Endothelial cell of umbilical vein (primary cell): Measurements from ENCODE around the gene SMIM41. TPM values are rescaled to one million over a fixed set of nuclear protein-coding genes. Genes with fewer than 3 reads are reported as not detected.

ENCODE experiments used
- Bru-seq: library from RNA; stranded (reverse); fragments of 400-500 nt; gene quantifications from one replicate; lab custom pipeline; 2021; lab: Mats Ljungman, UMichigan
- BruChase-seq, 2 experiments: library from RNA; stranded (reverse); fragments of 400-500 nt; gene quantifications; one replicate each; lab custom pipeline; 2021; lab: Mats Ljungman, UMichigan
- BruUV-seq: library from RNA; stranded (reverse); fragments of 400-500 nt; replicated peaks from 2 replicates; lab custom pipeline; 2021; lab: Mats Ljungman, UMichigan
- CTCF ChIA-PET: fragments of 300-600, 350-600 bp; sonication (Branson Sonifier 250); formaldehyde crosslinking; loops from one replicate; lab custom pipeline; 2021; ENCODE audit warnings: antibody characterized with exemption, inconsistent platforms; lab: Charles Lee
- POLR2A ChIA-PET: fragments of 300-600, 350-600 bp; sonication (Branson Sonifier 250); formaldehyde crosslinking; loops from one replicate; lab custom pipeline; 2021; ENCODE audit warnings: antibody characterized with exemption, inconsistent platforms; lab: Charles Lee
- DNase-seq: peaks from one replicate; pipeline ENCODE4 v3.0.0-alpha.2; 2011; ENCODE audit warnings: low read depth, low spot score
- FAIRE-seq: peaks from 2 replicates; lab custom pipeline; 2011; peaks lifted over from hg19 to GRCh38; lab: Jason Lieb, UNC
- H2AFZ ChIP-seq: 2 replicates; pipeline ENCODE4 v1.6.0; 2012; ENCODE audit warnings: low read depth, low read length, control low read depth, inconsistent platforms
- H3K27ac ChIP-seq: 2 replicates; pipeline ENCODE4 v1.5.1; 2011; ENCODE audit warnings: low read depth, mild to moderate bottlenecking, control low read depth, low read length, moderate library complexity; ENCODE audit not compliant: insufficient read depth
- H3K27me3 ChIP-seq, 2 experiments: 2 replicates each; pipeline versions ENCODE4 v1.6.0 to v1.6.1; 2011; ENCODE audit warnings: low read length in 2 of 2, mixed read lengths in 1 of 2; ENCODE audit not compliant: control insufficient read depth in 2 of 2, insufficient read depth in 2 of 2
- H3K36me3 ChIP-seq, 2 experiments: 2 replicates in 1 of 2; 3 replicates in 1 of 2; pipeline ENCODE4 v1.5.1; 2011; ENCODE audit warnings: low read length in 2 of 2, mild to moderate bottlenecking in 1 of 2, moderate library complexity in 1 of 2; ENCODE audit not compliant: control insufficient read depth in 2 of 2, insufficient read depth in 2 of 2; ENCODE audit errors: extremely low read depth in 1 of 2
- H3K4me1 ChIP-seq: 3 replicates; pipeline ENCODE4 v1.5.1; 2011; ENCODE audit warnings: mild to moderate bottlenecking, low read length; ENCODE audit not compliant: control insufficient read depth, insufficient read depth; ENCODE audit errors: extremely low read depth
- H3K4me2 ChIP-seq: 2 replicates; pipeline ENCODE4 v1.6.1; 2011; ENCODE audit warnings: low read length, control low read depth, mixed read lengths; ENCODE audit not compliant: insufficient read depth
- H3K4me3 ChIP-seq, 3 experiments: fragments of 200-600 bp in 1 of 3; sonication (generic), shearing (Covaris generic) in 1 of 3; replicated peaks in 1 of 3; 2 replicates each; pipeline ENCODE4 v1.5.1; 2011 to 2016; ENCODE audit warnings: control low read depth in 3 of 3, low read length in 3 of 3, mild to moderate bottlenecking in 2 of 3, inconsistent platforms in 1 of 3, low read depth in 1 of 3, moderate library complexity in 1 of 3; ENCODE audit not compliant: insufficient read depth in 1 of 3
- H3K79me2 ChIP-seq: 2 replicates; pipeline ENCODE4 v1.6.0; 2012; ENCODE audit warnings: low read length, inconsistent platforms; ENCODE audit not compliant: control insufficient read depth, insufficient read depth
- H3K9ac ChIP-seq: replicated peaks from 2 replicates; pipeline ENCODE3; 2011; ENCODE audit warnings: low read length, control low read depth; ENCODE audit not compliant: insufficient read depth; ENCODE audit errors: extremely low read depth
- H3K9me1 ChIP-seq: replicated peaks from 3 replicates; pipeline ENCODE4 v1.6.0; 2011; ENCODE audit warnings: mild to moderate bottlenecking, low read length; ENCODE audit not compliant: control insufficient read depth, insufficient read depth; ENCODE audit errors: extremely low read depth
- H3K9me3 ChIP-seq: replicated peaks from 2 replicates; pipeline ENCODE4 v1.5.1; 2012; ENCODE audit warnings: low read length, inconsistent platforms; ENCODE audit not compliant: control insufficient read depth, insufficient read depth
- H4K20me1 ChIP-seq: replicated peaks from 2 replicates; pipeline ENCODE3; 2011; ENCODE audit warnings: mild to moderate bottlenecking, low read length; ENCODE audit not compliant: control insufficient read depth, insufficient read depth; ENCODE audit errors: extremely low read depth
- EZH2 ChIP-seq: IDR thresholded peaks from 2 replicates; pipeline ENCODE4 v1.6.1; 2012; ENCODE audit warnings: borderline replicate concordance, low read depth, mild to moderate bottlenecking, moderate library complexity, low read length, inconsistent platforms; ENCODE audit not compliant: severe bottlenecking
- FOS ChIP-seq: IDR thresholded peaks from 2 replicates; pipeline ENCODE4 v1.6.1; 2011; ENCODE audit warnings: mild to moderate bottlenecking, low read length, moderate library complexity, borderline replicate concordance; ENCODE audit not compliant: insufficient read depth
- GATA2 ChIP-seq: IDR thresholded peaks from 2 replicates; pipeline ENCODE4 v1.7.0; 2011; ENCODE audit warnings: low read depth, mild to moderate bottlenecking, moderate library complexity, mixed read lengths, low read length; ENCODE audit not compliant: insufficient read length, insufficient read depth
- JUN ChIP-seq: IDR thresholded peaks from 2 replicates; pipeline ENCODE4 v1.6.1; 2011; ENCODE audit warnings: borderline replicate concordance, low read depth; ENCODE audit not compliant: insufficient read length, insufficient read depth
- MYC ChIP-seq: IDR thresholded peaks from one replicate; pipeline ENCODE4 v1.6.1; 2011; ENCODE audit warnings: mild to moderate bottlenecking, low read depth, low read length
- POLR2A ChIP-seq: IDR thresholded peaks from 2 replicates; pipeline ENCODE4 v1.6.1; 2012; ENCODE audit warnings: low read depth, mild to moderate bottlenecking, control low read depth, low read length
- POLR2AphosphoS5 ChIP-seq: IDR thresholded peaks from 2 replicates; pipeline ENCODE4 v1.6.1; 2012; ENCODE audit warnings: low read depth, mild to moderate bottlenecking, control low read depth, low read length, moderate library complexity; ENCODE audit not compliant: insufficient read depth
- dilution Hi-C: fragments of 300-500 bp; cut with MboI; formaldehyde crosslinking; loops from one replicate; pipeline ENCODE4 v1.15.0; 2019; ENCODE audit warnings: low sequenced_read_pairs; ENCODE audit not compliant: extremely low pct_ligation_motif_present
- intact Hi-C: fragments of 100-400 bp; cut with micrococcal nuclease; formaldehyde crosslinking; loops from one replicate; pipeline ENCODE4 v1.10.0; 2022
- long read RNA-seq: library from polyadenylated mRNA; stranded (forward); transcript quantifications from one replicate; pipeline ENCODE4 v2.0.0, GENCODE V29; 2021
- polyA minus RNA-seq, 3 experiments: library from RNA; depleted of rRNA, polyadenylated mRNA; stranded (reverse); fragments of >200 nt; gene quantifications; 1 replicate in 1 of 3; 2 replicates in 2 of 3; pipeline ENCODE4 v1.2.3, GENCODE V29; 2011
- polyA plus RNA-seq, 4 experiments: library from polyadenylated mRNA; depleted of rRNA in 3 of 4; stranded (reverse) in 3 of 4; unstranded in 1 of 4; fragments of >200 nt; gene quantifications; 2 replicates each; pipeline versions ENCODE4 v1.2.1 to v1.2.3, GENCODE V29; 2011 to 2012; ENCODE audit warnings: missing spikeins in 1 of 4
- total RNA-seq: library from RNA; stranded (reverse); gene quantifications from 2 replicates; pipeline ENCODE4 v1.2.3, GENCODE V29; 2021
- TF ChIP-seq, protein P1 (sequence below), 2 donors: IDR thresholded peaks; 1 replicate in 1 of 2; 2 replicates in 1 of 2; pipeline ENCODE4 v1.5.1; 2011; ENCODE audit warnings: low read length in 2 of 2, mild to moderate bottlenecking in 2 of 2, moderate library complexity in 2 of 2, control low read depth in 1 of 2, inconsistent platforms in 1 of 2, low read depth in 1 of 2; ENCODE audit not compliant: insufficient read depth in 1 of 2; ENCODE audit errors: extremely low read depth in 1 of 2
- TF ChIP-seq, protein P2 (sequence below): IDR thresholded peaks from 2 replicates; pipeline ENCODE4 v1.6.1; 2011; ENCODE audit not compliant: insufficient read depth, insufficient read length

SMIM41 gene
- total RNA-seq (not detected in 2 replicates), polyA plus RNA-seq (not detected in 2 replicates), polyA minus RNA-seq (not detected in 2 replicates), Bru-seq, nascent RNA (percentile 32 among the genes with signal in this experiment), BruChase-seq, experiment 1, labeled RNA remaining after a 6-hour chase (percentile 26 among the genes with signal in this experiment), BruChase-seq, experiment 2, labeled RNA remaining after a 2-hour chase (percentile 24 among the genes with signal in this experiment)
- not detected in 2 replicates for polyA plus RNA-seq (2011; cell fraction: cytosol; rRNA removed)
- polyA plus RNA-seq (2011; cell fraction: nucleus; rRNA removed), result not detected in 2 replicates
- polyA plus RNA-seq (2012), result not detected in 2 replicates
- polyA minus RNA-seq (2011; cell fraction: cytosol; rRNA and poly(A)+ RNA removed), result not detected
- not detected in 2 replicates for polyA minus RNA-seq (2011; cell fraction: nucleus; rRNA and poly(A)+ RNA removed)
- long read RNA-seq, result 0 reads

DNA sequence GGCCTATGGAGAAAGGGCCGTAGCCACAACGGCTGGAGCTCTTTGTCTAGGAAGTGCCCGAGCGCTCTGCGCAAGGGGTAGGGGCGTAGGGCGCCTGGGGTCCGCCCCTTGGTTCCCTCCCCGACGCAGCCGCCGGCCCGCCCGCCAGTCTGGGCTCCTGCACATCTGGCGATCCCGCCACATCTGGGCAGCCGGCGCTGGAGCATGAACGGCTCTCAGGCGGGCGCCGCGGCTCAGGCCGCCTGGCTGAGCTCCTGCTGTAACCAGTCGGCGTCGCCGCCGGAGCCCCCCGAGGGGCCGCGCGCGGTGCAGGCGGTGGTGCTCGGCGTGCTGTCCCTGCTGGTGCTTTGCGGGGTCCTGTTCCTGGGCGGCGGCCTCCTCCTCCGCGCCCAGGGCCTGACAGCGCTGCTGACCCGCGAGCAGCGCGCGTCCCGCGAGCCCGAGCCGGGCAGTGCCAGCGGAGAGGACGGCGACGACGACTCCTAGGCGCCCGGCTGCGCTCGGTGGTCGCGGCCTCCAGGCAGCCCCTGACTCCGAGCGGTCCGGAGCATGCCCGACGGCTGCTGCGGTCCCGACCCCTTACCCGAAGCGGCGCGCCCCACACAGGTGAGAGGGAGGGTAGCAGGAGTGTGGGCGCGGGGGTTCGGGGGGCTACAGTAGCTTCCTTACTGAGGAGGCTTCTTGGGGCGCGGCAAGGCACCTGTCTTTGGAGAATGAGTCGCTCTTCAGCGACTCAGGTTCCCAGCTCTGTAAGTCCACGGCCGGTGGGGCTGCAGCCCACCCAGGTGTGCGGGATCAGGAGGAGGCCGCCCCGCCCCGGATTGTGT lies at the start of gene SMIM41:
TSS of gene SMIM41 (plus strand) at position 129 of the 827 bp plus-strand sequence. CDS start at position 205, 76 bp downstream.
- H3K4me2 ChIP-seq, result no peak within 1 kb of the TSS
- no peak within 1 kb of the TSS for H3K9ac ChIP-seq
- peaks cover 7% of the 10 kb centered on the region for H3K79me2 ChIP-seq
- H3K4me3 ChIP-seq, result no peak within 1 kb of the TSS
- ChIA-PET CTCF (interaction anchor here (12.8 kb wide), 1 partner anchor 54 kb away, joined by 452 read pairs; no protein-coding TSS in a partner anchor), POLR2A (no interaction called here)
- no peak for FAIRE-seq
- H2AFZ ChIP-seq, result no peak within 1 kb of the TSS
- no peaks in the 10 kb centered on the region for H3K9me3 ChIP-seq
- intact Hi-C loops, result no loop called here
- H3K4me1 ChIP-seq, result peaks cover 5% of the 10 kb centered on the region
- DNase-seq, result no peak
- BruUV-seq, result no TSS peak
- peaks cover 15 to 21% of the 10 kb centered on the region in 2 experiments for H3K36me3 ChIP-seq
- TF ChIP-seq, protein P1, sequence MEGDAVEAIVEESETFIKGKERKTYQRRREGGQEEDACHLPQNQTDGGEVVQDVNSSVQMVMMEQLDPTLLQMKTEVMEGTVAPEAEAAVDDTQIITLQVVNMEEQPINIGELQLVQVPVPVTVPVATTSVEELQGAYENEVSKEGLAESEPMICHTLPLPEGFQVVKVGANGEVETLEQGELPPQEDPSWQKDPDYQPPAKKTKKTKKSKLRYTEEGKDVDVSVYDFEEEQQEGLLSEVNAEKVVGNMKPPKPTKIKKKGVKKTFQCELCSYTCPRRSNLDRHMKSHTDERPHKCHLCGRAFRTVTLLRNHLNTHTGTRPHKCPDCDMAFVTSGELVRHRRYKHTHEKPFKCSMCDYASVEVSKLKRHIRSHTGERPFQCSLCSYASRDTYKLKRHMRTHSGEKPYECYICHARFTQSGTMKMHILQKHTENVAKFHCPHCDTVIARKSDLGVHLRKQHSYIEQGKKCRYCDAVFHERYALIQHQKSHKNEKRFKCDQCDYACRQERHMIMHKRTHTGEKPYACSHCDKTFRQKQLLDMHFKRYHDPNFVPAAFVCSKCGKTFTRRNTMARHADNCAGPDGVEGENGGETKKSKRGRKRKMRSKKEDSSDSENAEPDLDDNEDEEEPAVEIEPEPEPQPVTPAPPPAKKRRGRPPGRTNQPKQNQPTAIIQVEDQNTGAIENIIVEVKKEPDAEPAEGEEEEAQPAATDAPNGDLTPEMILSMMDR (IDR thresholded peaks at IDR 0.05; ENCODE audit: extremely low read depth in 1 of 2, insufficient read depth in 1 of 2, low read depth in 1 of 2, low read length in 2 of 2), result no peak
- TF ChIP-seq MYC (no peak), FOS (no peak), POLR2A (no peak), GATA2 (no peak), JUN (no peak), EZH2 (no peak), POLR2AphosphoS5 (no peak)
- TF ChIP-seq, protein P2, sequence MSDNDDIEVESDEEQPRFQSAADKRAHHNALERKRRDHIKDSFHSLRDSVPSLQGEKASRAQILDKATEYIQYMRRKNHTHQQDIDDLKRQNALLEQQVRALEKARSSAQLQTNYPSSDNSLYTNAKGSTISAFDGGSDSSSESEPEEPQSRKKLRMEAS, result no peak
- H3K27me3 ChIP-seq, result no peaks in the 10 kb centered on the region
- dilution Hi-C loops, result no loop called here
- no peak within 1 kb of the TSS for H3K27ac ChIP-seq
- H4K20me1 ChIP-seq, result no peaks in the 10 kb centered on the region
- no peaks in the 10 kb centered on the region for H3K9me1 ChIP-seq
